ENCODE results near the gene TP53RK.

- TF ChIP-seq OVOL2 (CRISPR knock-in tag; IDR thresholded peaks at IDR 0.05; ENCODE audit: borderline replicate concordance) (no peak), ELF4 (CRISPR knock-in tag; IDR thresholded peaks at IDR 0.05; ENCODE audit: low read depth) (no peak), CTCF (IDR thresholded peaks at IDR 0.05) (no peak), CBFB (CRISPR knock-in tag; IDR thresholded peaks at IDR 0.05; ENCODE audit: low read depth) (no peak), E2F4 (CRISPR knock-in tag; IDR thresholded peaks at IDR 0.05; ENCODE audit: borderline replicate concordance, low read depth) (no peak), ZNF281 (CRISPR knock-in tag; IDR thresholded peaks at IDR 0.05) (no peak), MAX (CRISPR knock-in tag; IDR thresholded peaks at IDR 0.05) (no peak)
Measured at GRCh38 chr20:46665602-46666001, 23.6 kb downstream of the TP53RK start.
